H1 (cell line): ENCODE results near the gene CRYAB. TPM values are rescaled to one million over a fixed set of nuclear protein-coding genes. Genes with fewer than 3 reads are reported as not detected.

Experiments
- BCL11A ChIP-seq, 2 experiments: IDR thresholded peaks; one replicate each; pipeline ENCODE4 v1.6.1; 2011; ENCODE audit warnings: low read depth in 2 of 2, low read length in 2 of 2, mild to moderate bottlenecking in 2 of 2
- CTBP2 ChIP-seq: IDR thresholded peaks from 2 replicates; pipeline ENCODE4 v1.7.0; 2011; ENCODE audit warnings: borderline replicate concordance, mild to moderate bottlenecking, moderate library complexity, mixed read lengths, low read length; ENCODE audit not compliant: insufficient read depth, insufficient read length
- KDM1A ChIP-seq: fragments of 200-600, 300-600 bp; sonication (generic); IDR thresholded peaks from 2 replicates; pipeline ENCODE4 v1.7.1; 2016; ENCODE audit warnings: mild to moderate bottlenecking, low read length, borderline replicate concordance
- MAFK ChIP-seq: IDR thresholded peaks from 2 replicates; pipeline ENCODE4 v1.6.1; 2012; ENCODE audit warnings: low read depth, mild to moderate bottlenecking, improper control_type of control experiment, low read length
- RAD21 ChIP-seq, 2 experiments: IDR thresholded peaks in 1 of 2; conservative IDR thresholded peaks in 1 of 2; 2 replicates each; pipeline ENCODE4 v1.6.1; 2011; ENCODE audit warnings: low read depth in 2 of 2, low read length in 2 of 2, improper control_type of control experiment in 1 of 2, inconsistent platforms in 1 of 2, mild to moderate bottlenecking in 1 of 2, moderate library complexity in 1 of 2
- RNF2 ChIP-seq: fragments of 200-900, 300-1000 bp; sonication (generic); IDR thresholded peaks from 2 replicates; pipeline ENCODE4 v1.7.1; 2016; ENCODE audit warnings: borderline replicate concordance, low read depth, mild to moderate bottlenecking, antibody characterized with exemption, low read length; ENCODE audit not compliant: poor library complexity, severe bottlenecking; ENCODE audit errors: missing control alignments
- SAP30 ChIP-seq: fragments of 300-600 bp; sonication (generic); IDR thresholded peaks from 2 replicates; pipeline ENCODE4 v1.7.1; 2012; ENCODE audit warnings: low read length, moderate library complexity, mild to moderate bottlenecking, inconsistent platforms; ENCODE audit not compliant: insufficient read depth, insufficient replicate concordance
- SIN3A ChIP-seq, 2 experiments: IDR thresholded peaks in 1 of 2; conservative IDR thresholded peaks in 1 of 2; 2 replicates each; pipeline ENCODE4 v1.6.1; 2011 to 2012; ENCODE audit warnings: low read length in 2 of 2, improper control_type of control experiment in 1 of 2, low read depth in 1 of 2, mild to moderate bottlenecking in 1 of 2
- TCF12 ChIP-seq: IDR thresholded peaks from 2 replicates; pipeline ENCODE4 v1.6.1; 2011; ENCODE audit warnings: low read depth, mild to moderate bottlenecking, low read length
- polyA plus RNA-seq, 7 experiments: library from polyadenylated mRNA; depleted of rRNA in 3 of 7; stranded (reverse) in 5 of 7; unstranded in 2 of 7; fragments of >200 nt in 5 of 7; fragments of 200-250 nt in 2 of 7; gene quantifications; 1 replicate in 5 of 7; 2 replicates in 1 of 7; 4 replicates in 1 of 7; pipeline versions ENCODE4 v1.2.1 to v1.2.3, GENCODE V29; 2011 to 2013; ENCODE audit warnings: missing spikeins in 2 of 7, mixed read lengths in 2 of 7
- total RNA-seq: library from RNA; stranded (reverse); fragmentation: NEBNext Ultra II Directional; extraction: Animal tissue kit (Norgen Biotek cat#: 25700); gene quantifications from 2 replicates; pipeline ENCODE4 v1.2.1, GENCODE V29; 2021
- TF ChIP-seq, protein P1 (sequence below): IDR thresholded peaks from 2 replicates; pipeline ENCODE4 v1.6.1; 2011; ENCODE audit warnings: low read depth, mild to moderate bottlenecking, low read length; ENCODE audit not compliant: insufficient read depth
- TF ChIP-seq, protein P2 (sequence below), 3 experiments: IDR thresholded peaks; 1 replicate in 2 of 3; 2 replicates in 1 of 3; pipeline versions ENCODE4 v1.5.1 to v1.6.1; 2011; ENCODE audit warnings: low read length in 3 of 3, mild to moderate bottlenecking in 3 of 3, inconsistent platforms in 2 of 3, low read depth in 1 of 3, moderate library complexity in 1 of 3; ENCODE audit not compliant: insufficient read depth in 1 of 3; ENCODE audit errors: control extremely low read depth in 1 of 3
- TF ChIP-seq, protein P3 (sequence below): IDR thresholded peaks from 2 replicates; pipeline ENCODE4 v1.6.1; 2012; ENCODE audit warnings: inconsistent platforms

The CRYAB gene
- total and polyA plus RNA-seq, 2 of the 8 experiments (the other 6 are each of a cell fraction or from before 2014, with no cell fraction given), result 1.9 to 2.0 TPM

DNA sequence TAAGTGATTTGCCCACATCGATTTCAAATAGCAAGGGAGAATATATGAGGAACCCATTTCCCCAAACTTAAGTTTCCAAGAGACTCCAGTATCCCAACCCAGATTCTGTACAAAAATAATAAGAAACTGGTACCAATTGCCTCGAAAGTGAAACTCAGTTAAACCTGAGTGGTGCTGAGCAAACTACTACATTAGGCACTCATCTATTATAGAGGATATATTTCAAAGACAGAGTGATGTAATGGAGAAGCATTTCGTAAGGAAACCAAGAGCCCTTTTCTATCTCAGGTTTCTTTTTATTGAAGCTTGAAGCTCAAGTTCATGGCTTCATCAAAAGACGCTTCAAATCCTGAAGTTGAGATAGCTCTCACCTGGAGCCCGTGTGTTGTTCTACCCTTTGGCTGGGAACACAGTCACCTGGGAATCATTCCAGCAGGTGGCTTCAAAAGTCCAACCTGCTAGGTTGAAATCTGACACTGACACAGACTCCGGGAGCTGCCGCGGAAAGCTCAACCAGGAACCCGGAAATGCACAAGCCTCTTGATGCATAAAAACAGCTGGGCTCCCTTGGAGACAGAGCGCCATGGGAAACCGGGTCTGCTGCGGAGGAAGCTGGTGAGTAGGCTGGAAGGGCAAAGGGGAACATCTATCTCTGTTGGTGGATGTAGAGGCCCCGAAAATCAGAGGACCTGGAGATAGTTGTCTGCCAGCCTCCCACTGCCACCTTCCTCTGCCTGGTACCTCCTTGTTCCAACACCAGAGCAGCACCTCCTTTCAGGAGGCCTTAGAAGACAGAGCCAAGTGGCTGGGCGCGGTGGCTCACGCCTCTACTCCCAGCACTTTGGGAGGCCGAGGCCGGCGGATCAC lies 7.1 kb upstream of the CRYAB start, which contains the start of gene C11orf52 (continued):
- TF ChIP-seq, protein P1, sequence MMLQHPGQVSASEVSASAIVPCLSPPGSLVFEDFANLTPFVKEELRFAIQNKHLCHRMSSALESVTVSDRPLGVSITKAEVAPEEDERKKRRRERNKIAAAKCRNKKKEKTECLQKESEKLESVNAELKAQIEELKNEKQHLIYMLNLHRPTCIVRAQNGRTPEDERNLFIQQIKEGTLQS, result no peak
- TF ChIP-seq KDM1A (no peak), SIN3A (conservative IDR thresholded peaks at IDR 0.05 in 1 of 2, IDR thresholded peaks at IDR 0.05 in 1 of 2; ENCODE audit: low read depth in 1 of 2, low read length in 2 of 2) (peak; percentile 93 to 97; a peak in 3 of 4 replicates), SAP30 (peak; percentile 35), MAFK (no peak), RNF2 (no peak), BCL11A (IDR thresholded peaks at IDR 0.05; ENCODE audit: low read depth in 2 of 2, low read length in 2 of 2) (no peak), RAD21 (IDR thresholded peaks at IDR 0.05 in 1 of 2, conservative IDR thresholded peaks at IDR 0.05 in 1 of 2; ENCODE audit: low read depth in 2 of 2, low read length in 2 of 2) (peak in 1 of 2 experiments; percentile 30; a peak in 1 of 4 replicates), TCF12 (peak; percentile 80), CTBP2 (peak; percentile 65)
- TF ChIP-seq, protein P2, sequence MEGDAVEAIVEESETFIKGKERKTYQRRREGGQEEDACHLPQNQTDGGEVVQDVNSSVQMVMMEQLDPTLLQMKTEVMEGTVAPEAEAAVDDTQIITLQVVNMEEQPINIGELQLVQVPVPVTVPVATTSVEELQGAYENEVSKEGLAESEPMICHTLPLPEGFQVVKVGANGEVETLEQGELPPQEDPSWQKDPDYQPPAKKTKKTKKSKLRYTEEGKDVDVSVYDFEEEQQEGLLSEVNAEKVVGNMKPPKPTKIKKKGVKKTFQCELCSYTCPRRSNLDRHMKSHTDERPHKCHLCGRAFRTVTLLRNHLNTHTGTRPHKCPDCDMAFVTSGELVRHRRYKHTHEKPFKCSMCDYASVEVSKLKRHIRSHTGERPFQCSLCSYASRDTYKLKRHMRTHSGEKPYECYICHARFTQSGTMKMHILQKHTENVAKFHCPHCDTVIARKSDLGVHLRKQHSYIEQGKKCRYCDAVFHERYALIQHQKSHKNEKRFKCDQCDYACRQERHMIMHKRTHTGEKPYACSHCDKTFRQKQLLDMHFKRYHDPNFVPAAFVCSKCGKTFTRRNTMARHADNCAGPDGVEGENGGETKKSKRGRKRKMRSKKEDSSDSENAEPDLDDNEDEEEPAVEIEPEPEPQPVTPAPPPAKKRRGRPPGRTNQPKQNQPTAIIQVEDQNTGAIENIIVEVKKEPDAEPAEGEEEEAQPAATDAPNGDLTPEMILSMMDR (IDR thresholded peaks at IDR 0.05; ENCODE audit: control extremely low read depth in 1 of 3, insufficient read depth in 1 of 3, low read depth in 1 of 3, low read length in 3 of 3), result peak; percentile 1 to 20 (median 9); a peak in 2 of 4 replicates
- TF ChIP-seq, protein P3, sequence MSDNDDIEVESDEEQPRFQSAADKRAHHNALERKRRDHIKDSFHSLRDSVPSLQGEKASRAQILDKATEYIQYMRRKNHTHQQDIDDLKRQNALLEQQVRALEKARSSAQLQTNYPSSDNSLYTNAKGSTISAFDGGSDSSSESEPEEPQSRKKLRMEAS, result peak; percentile 48; the same call in 1 of the 2 replicates
- TF ChIP-seq, all 59 proteins: peak for 14
